T47D (cell line): ENCODE results near the gene GSTO2.
A peak's percentile ranks its signal among the peaks of the same experiment; 100 is the strongest.
"Not testable (repeated sequence)": the region's sequence is repeated elsewhere in the genome, so short reads cannot be mapped to it uniquely, and the experiment has no call there.

Source experiments
- DNase-seq, 2 experiments: peaks; one replicate each; pipeline versions ENCODE4 v3.0.0 to v3.0.0-alpha.2; 2011 to 2012; ENCODE audit warnings: low read depth in 1 of 2, low spot score in 1 of 2
- JUND ChIP-seq: IDR thresholded peaks from 2 replicates; pipeline ENCODE4 v1.6.1; 2012; ENCODE audit warnings: low read depth
- in situ Hi-C: cut with HindIII; loops from 2 replicates; pipeline ENCODE4 v1.10.0; 2016; ENCODE audit warnings: low sequenced_read_pairs, low pct_unique_long_range_greater_than_20kb

Gene GSTO2

DNA sequence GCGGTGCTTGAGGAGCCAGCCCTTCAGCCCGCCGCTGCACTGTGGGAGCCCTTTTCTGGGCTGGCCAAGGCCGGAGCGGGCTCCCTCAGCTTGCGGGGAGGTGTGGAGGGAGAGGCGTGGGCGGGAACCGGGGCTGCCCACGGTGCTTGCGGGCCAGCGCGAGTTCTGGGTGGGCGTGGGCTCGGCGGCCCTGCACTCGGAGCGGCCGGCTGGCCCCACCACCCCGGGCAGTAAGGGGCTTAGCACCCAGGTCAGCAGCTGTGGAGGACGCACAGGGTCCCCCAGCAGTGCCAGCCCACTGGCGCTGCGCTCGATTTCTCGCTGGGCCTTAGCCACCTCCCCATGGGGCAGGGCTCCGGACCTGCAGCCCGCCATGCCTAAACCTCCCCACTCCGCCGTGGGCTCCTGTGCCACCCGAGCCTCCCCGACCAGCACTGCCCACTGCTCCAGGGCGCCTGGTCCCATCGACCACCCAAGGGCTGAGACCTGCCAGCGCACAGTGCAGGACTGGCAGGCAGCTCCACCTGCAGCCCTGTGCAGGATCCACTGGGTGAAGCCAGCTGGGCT, 23.8 kb upstream of the GSTO2 start:
- no peak for DNase-seq
- in situ Hi-C loops: no loop called here
- no peak for TF ChIP-seq JUND

GRCh38 chr10:104246976-104247375, 22.0 kb upstream of the GSTO2 start:
- no peak for TF ChIP-seq JUND
- no peak for DNase-seq
- in situ Hi-C loops: no loop called here

DNA sequence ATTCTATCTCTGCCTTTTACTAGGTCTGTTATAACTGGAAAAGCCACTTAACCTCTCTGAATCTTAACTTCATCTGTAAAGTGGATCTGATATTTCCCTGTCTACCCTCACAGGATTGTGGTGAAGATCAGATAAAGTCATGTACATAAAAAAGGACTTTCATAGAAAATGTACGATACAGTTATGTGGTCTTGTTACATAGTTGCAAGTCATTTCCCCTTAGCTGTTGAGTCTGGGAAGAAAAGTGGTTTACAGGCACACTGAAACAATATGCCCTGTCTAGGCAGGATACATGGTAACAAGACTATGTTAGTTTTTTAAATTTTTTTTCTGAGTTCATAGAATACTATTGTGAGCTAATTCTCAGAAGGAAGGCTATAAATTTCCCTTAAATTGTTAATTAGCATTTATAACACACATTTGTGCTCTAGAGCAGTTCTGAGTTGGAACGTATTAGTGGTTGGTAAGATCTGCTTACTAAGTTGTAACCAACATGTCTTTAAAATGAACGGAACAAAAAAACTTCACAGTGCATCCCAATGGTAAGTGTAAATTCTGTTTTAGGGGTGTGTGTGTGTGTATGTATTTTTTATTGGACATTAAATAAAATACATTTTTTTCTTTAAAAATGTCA, 21.4 kb upstream of the GSTO2 start:
- in situ Hi-C loops: no loop called here
- DNase-seq: no peak
- no peak for TF ChIP-seq JUND

DNA sequence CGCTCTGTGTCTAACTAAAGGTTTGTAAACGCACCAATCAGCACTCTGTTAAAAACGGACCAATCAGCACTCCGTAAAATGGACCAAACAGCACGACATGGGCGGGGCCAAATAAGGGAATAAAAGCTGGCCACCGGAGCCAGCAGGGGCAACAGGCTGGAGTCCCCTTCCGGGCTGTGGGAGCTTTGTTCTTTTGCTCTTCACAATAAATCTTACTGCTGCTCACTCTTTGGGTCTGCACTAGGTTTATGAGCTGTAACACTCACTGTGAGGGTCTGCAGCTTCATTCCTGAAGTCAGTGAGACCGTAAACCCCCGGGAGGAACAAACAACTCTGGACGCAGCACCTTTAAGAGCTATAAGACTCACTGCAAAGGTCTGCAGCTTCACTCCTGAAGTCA, 20.1 kb upstream of the GSTO2 start:
- in situ Hi-C loops: not testable (repeated sequence)

GRCh38 chr10:104250371-104250770, 18.6 kb upstream of the GSTO2 start:
- in situ Hi-C loops: no loop called here
- DNase-seq: no peak
- no peak for TF ChIP-seq JUND

More for the DNA sequence above, 20.1 kb upstream of the GSTO2 start:
- DNase-seq: not testable (repeated sequence)

DNA sequence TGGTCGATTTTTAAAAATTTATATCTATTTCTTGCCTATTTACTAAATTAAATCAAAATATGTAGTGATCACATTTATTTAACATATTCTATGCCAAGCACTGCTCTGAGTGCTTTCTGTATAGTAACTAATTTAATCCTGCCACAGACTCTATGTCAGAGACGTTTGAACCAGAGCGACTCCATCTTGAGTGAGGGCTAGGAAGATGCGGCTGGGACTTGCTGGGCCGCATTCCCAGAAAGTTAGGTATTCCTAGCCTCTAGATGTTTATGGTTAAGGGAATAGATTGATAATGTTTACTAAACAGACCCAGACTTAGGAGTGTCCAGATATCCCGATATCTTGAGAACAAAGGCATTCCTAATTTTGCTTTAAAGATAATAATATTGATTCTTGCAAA, 17.5 kb upstream of the GSTO2 start:
- TF ChIP-seq JUND: no peak
- DNase-seq: no peak
- in situ Hi-C loops: no loop called here

DNA sequence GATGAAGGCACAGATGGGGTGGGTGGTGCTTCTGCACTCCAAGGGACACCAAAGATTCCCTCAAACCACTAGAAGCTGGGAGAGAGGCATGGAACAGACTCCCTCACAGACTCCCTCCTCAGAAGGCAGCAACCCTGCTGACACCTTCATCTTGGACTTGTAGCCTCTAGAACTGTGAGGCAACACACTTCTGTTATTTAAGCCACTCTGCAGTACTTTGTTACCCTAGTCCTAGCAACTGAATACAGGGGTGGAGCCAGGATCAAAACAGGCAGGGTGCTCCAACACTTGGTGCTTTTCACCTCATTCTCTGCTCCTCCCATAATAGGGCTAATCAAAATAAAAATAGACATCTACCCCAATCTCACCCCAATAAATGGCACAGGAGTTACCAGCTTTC, 16.6 kb upstream of the GSTO2 start:
- in situ Hi-C loops: no loop called here
- no peak for TF ChIP-seq JUND
- DNase-seq: no peak

- in situ Hi-C loops: no loop called here
- no peak for DNase-seq
- TF ChIP-seq JUND: no peak
Measured at GRCh38 chr10:104253106-104253505, 15.9 kb upstream of the GSTO2 start.

DNA sequence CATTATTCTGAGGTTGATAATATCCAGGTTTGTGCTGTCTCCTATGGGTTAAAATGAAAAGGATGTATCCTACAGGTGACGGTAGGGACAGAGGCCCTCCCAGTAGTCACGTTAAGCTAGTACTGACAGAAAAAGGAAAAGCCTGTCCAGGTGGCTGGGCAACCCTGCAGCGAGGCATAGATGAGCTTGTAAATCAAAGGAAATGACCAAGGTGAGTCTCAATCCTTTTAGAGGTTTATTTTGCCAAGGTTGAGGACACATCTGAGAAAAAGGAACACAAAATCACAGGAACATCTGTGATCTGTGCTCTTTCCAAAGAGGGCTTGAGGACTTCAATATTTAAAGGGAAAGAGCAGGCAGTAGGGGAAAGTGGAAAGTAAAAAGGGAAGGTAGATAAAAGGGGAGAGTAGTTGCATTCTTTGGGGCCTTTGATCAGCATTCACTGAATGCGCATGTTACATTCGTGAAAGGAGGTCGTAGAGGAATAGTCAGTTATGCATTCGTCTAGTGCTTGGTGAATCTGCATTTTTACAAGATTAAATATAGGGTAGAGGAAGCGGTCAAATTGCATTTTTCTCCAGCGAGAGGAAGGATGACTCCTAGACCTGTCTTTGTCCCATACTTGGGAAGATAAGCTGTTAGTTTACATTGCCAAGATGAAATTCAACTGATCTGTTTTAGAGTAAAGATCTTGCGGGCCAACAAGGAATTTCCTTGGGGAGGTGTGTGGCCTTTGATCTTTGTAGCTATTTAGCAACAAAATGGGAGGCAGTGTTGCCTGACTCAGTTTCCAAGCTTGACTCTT, 15.2 kb upstream of the GSTO2 start:
- no peak for DNase-seq
- in situ Hi-C loops: no loop called here
- no peak for TF ChIP-seq JUND

DNA sequence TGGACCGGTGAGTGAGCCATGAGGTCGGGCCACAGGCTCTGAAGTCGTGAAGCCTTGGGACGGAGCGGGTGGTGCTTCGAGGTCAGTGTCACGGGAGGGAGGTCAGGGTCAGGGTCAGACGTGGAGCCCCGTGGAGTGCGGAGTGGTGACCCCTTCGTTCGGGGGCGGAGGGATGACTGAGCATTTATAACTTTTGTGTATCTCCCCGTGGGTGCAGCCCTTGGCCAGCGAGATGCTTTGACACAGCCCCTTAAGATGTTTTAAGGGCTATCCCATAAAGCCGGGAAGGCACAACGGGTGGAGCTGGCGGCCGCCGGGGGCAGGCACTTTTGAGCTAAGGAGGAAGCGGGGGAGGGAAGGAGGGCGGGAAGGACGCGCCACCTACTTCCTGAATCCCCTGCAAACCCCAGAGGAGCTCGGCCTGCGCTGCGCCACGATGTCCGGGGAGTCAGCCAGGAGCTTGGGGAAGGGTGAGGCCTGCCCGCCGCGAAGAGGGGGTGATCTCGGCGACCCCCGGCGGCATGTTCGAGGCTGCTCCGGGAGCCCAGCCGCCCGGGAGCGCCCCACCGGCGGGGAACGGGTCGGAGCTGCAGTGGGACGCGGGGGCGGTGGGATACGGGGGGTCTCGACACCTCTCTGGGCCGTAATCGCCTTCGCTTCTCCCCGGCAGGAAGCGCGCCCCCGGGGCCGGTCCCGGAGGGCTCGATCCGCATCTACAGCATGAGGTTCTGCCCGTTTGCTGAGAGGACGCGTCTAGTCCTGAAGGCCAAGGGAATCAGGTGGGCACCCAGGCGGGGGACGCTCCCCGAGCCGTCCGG, 14.3 kb upstream of the GSTO2 start, which contains the start of gene GSTO1:
TSS of gene GSTO1 (plus strand) at position 400 of the 818 bp plus-strand sequence. CDS start at position 437, 37 bp downstream.
- in situ Hi-C loops: no loop called here
- DNase-seq: peak; percentile 42 to 64
- TF ChIP-seq JUND: no peak

GRCh38 chr10:104255311-104255981, 13.5 kb upstream of the GSTO2 start:
- in situ Hi-C loops: no loop called here

DNA sequence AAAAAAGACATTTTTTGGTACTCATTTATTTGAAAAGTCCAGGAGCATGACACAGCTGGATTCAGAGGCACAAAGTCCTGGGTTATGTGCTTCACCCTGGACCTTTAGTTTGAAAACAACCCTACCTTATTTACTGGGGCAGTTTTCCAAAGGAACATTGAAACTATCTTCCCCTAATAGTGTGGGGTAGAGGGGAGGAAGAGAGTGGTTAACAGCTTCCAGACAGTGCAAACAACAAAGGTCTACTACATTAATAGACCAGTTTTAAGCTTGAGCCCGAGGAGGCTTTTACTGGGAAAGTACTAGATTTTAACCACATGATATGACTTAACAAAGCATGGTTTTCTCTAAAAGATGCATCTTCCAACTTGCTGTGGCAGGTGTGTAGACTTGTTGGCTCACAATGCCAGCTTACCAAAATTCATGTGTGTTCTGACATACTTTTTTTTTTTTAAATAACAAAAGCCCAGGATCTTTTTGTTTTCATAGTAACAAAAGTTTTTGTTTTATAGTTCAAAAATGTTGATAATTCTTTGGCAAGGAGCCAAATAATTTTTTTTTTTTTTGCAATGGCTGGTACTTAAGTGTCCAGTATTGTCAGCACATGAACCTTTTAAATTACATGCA, 12.5 kb upstream of the GSTO2 start:
- in situ Hi-C loops: no loop called here
- no peak for TF ChIP-seq JUND
- DNase-seq: no peak

More at GRCh38 chr10:104255311-104255981, 13.5 kb upstream of the GSTO2 start:
- TF ChIP-seq JUND: no peak
- DNase-seq: no peak
